HCT116 (cell line): ENCODE measurements around the gene ARID5B. TPM values are rescaled to one million over a fixed set of nuclear protein-coding genes. Genes with fewer than 3 reads are reported as not detected.

ENCODE experiments used
- ATAC-seq: fragments of 200-7000 bp; cut with Tn5 transposase; 2 replicates; pipeline ENCODE4 v1.9.1; 2020; ENCODE audit warnings: mild to moderate bottlenecking, moderate library complexity
- BruUV-seq: library from RNA; stranded (reverse); fragments of 400-500 nt; replicated peaks from 2 replicates; lab custom pipeline; 2021; lab: Mats Ljungman, UMichigan
- CTCF ChIA-PET: fragments of 300-600 bp; sonication (Branson Sonifier 250); formaldehyde crosslinking; loops from one replicate; lab custom pipeline; 2021; ENCODE audit warnings: antibody characterized with exemption; lab: Charles Lee
- POLR2A ChIA-PET: fragments of 300-600, 350-600 bp; sonication (Branson Sonifier 250); formaldehyde crosslinking; loops from one replicate; lab custom pipeline; 2021; ENCODE audit warnings: antibody characterized with exemption; lab: Charles Lee
- RAD21 ChIA-PET, 2 experiments: fragments of 300-600 bp; sonication (Branson Sonifier 250); formaldehyde crosslinking; loops; one replicate each; lab custom pipeline; 2023; ENCODE audit warnings: low total read pairs in 2 of 2; ENCODE audit not compliant: uncharacterized antibody in 2 of 2, unreplicated experiment in 2 of 2, low non-redundant PET in 1 of 2; lab: Charles Lee
- DNase-seq: peaks from one replicate; pipeline ENCODE4 v3.0.0-alpha.2; 2010; ENCODE audit warnings: low read depth, low spot score
- H2AFZ ChIP-seq: fragments of 200-600 bp; shearing (Covaris generic), sonication (generic); 2 replicates; pipeline ENCODE4 v1.6.1; 2017; ENCODE audit warnings: low read depth, mixed run types, mixed read lengths, antibody characterized with exemption, low read length; ENCODE audit not compliant: poor library complexity, severe bottlenecking
- H3K27ac ChIP-seq: 2 replicates; pipeline ENCODE4 v1.5.1; 2012; ENCODE audit warnings: low read depth, low read length
- H3K27me3 ChIP-seq: fragments of 200-600 bp; sonication (generic); 2 replicates; pipeline ENCODE4 v1.6.1; 2016; ENCODE audit warnings: mixed run types, low read length, mixed read lengths; ENCODE audit not compliant: insufficient read depth
- H3K36me3 ChIP-seq, 2 experiments: fragments of 200-500 bp in 1 of 2; fragments of 200-600 bp in 1 of 2; sonication (Bioruptor generic) in 1 of 2; sonication (generic) in 1 of 2; 2 replicates each; pipeline versions ENCODE4 v1.5.1 to v1.6.1; 2014 to 2016; ENCODE audit warnings: low read length in 2 of 2, inconsistent platforms in 1 of 2, mixed read lengths in 1 of 2, mixed run types in 1 of 2; ENCODE audit not compliant: insufficient read depth in 2 of 2, control insufficient read depth in 1 of 2
- H3K4me1 ChIP-seq, 2 experiments: fragments of 200-600 bp in 1 of 2; sonication (generic) in 1 of 2; 2 replicates each; pipeline versions ENCODE4 v1.5.1 to v1.6.1; 2012 to 2017; ENCODE audit warnings: low read length in 2 of 2, inconsistent platforms in 1 of 2, mild to moderate bottlenecking in 1 of 2, mixed read lengths in 1 of 2, mixed run types in 1 of 2, moderate library complexity in 1 of 2; ENCODE audit not compliant: insufficient read depth in 2 of 2, control insufficient read depth in 1 of 2
- H3K4me2 ChIP-seq: fragments of 200-600 bp; sonication (generic); 2 replicates; pipeline ENCODE4 v1.6.1; 2017; ENCODE audit warnings: mixed run types, low read length, mixed read lengths
- H3K4me3 ChIP-seq, 2 experiments: fragments of 200-600 bp in 1 of 2; sonication (generic) in 1 of 2; replicated peaks in 1 of 2; 2 replicates each; pipeline ENCODE4 v1.5.1; 2011 to 2016; ENCODE audit warnings: low read length in 2 of 2, control low read depth in 1 of 2, low read depth in 1 of 2, mild to moderate bottlenecking in 1 of 2, mixed read lengths in 1 of 2, mixed run types in 1 of 2
- H3K79me2 ChIP-seq: fragments of 200-600 bp; sonication (generic); 2 replicates; pipeline ENCODE4 v1.6.1; 2017; ENCODE audit warnings: mild to moderate bottlenecking, mixed run types, low read length, moderate library complexity, mixed read lengths; ENCODE audit not compliant: insufficient read depth
- H3K9ac ChIP-seq: fragments of 200-600 bp; sonication (generic); 2 replicates; pipeline ENCODE4 v1.6.1; 2016; ENCODE audit warnings: low read length, mixed read lengths
- H3K9me2 ChIP-seq: fragments of 200-600 bp; sonication (generic), shearing (Covaris generic); 2 replicates; pipeline ENCODE4 v1.6.1; 2017; ENCODE audit warnings: mixed run types, mild to moderate bottlenecking, moderate library complexity; ENCODE audit not compliant: insufficient read depth
- H3K9me3 ChIP-seq, 2 experiments: fragments of 200-500 bp in 1 of 2; fragments of 200-600 bp in 1 of 2; sonication (Bioruptor generic) in 1 of 2; sonication (generic) in 1 of 2; 2 replicates each; pipeline ENCODE4 v1.6.1; 2014 to 2017; ENCODE audit warnings: low read length in 2 of 2, mixed read lengths in 2 of 2, inconsistent platforms in 1 of 2, low read depth in 1 of 2, mild to moderate bottlenecking in 1 of 2, mixed run types in 1 of 2, moderate library complexity in 1 of 2; ENCODE audit not compliant: control insufficient read depth in 1 of 2, insufficient read depth in 1 of 2
- H4K20me1 ChIP-seq: fragments of 200-600 bp; sonication (generic), shearing (Covaris generic); 2 replicates; pipeline ENCODE4 v1.6.1; 2017; ENCODE audit warnings: mixed run types, mild to moderate bottlenecking, moderate library complexity; ENCODE audit not compliant: insufficient read depth
- ATF3 ChIP-seq: IDR thresholded peaks from 2 replicates; pipeline ENCODE4 v1.6.1; 2012
- CBX3 ChIP-seq: IDR thresholded peaks from 2 replicates; pipeline ENCODE4 v1.6.1; 2012; ENCODE audit warnings: low read depth
- CEBPB ChIP-seq: IDR thresholded peaks from 2 replicates; pipeline ENCODE4 v1.6.1; 2012; ENCODE audit warnings: low read depth
- EGR1 ChIP-seq: IDR thresholded peaks from 2 replicates; pipeline ENCODE4 v1.6.1; 2012; ENCODE audit warnings: low read depth
- ELF1 ChIP-seq: IDR thresholded peaks from 2 replicates; pipeline ENCODE4 v1.6.1; 2012; ENCODE audit warnings: low read depth, borderline replicate concordance
- FOSL1 ChIP-seq: IDR thresholded peaks from 2 replicates; pipeline ENCODE4 v1.6.1; 2012; ENCODE audit warnings: low read depth
- JUND ChIP-seq: IDR thresholded peaks from 2 replicates; pipeline ENCODE4 v1.6.1; 2012
- MAX ChIP-seq: IDR thresholded peaks from 2 replicates; pipeline ENCODE4 v1.6.1; 2012
- POLR2A ChIP-seq: IDR thresholded peaks from 2 replicates; pipeline ENCODE4 v1.7.0; 2011; ENCODE audit warnings: borderline replicate concordance; ENCODE audit not compliant: insufficient read depth, insufficient read length; ENCODE audit errors: extremely low read depth
- POLR2AphosphoS5 ChIP-seq: IDR thresholded peaks from 2 replicates; pipeline ENCODE4 v1.6.1; 2011; ENCODE audit warnings: mild to moderate bottlenecking, low read depth, low read length, moderate library complexity
- RAD21 ChIP-seq: IDR thresholded peaks from 2 replicates; pipeline ENCODE4 v1.6.1; 2012; ENCODE audit warnings: low read depth, mild to moderate bottlenecking
- REST ChIP-seq: IDR thresholded peaks from 2 replicates; pipeline ENCODE4 v1.6.1; 2012; ENCODE audit warnings: low read depth
- SIN3A ChIP-seq: IDR thresholded peaks from 2 replicates; pipeline ENCODE4 v1.6.1; 2012; ENCODE audit warnings: low read depth
- SP1 ChIP-seq: IDR thresholded peaks from 2 replicates; pipeline ENCODE4 v1.6.1; 2012; ENCODE audit warnings: low read depth
- TCF7L2 ChIP-seq: IDR thresholded peaks from 2 replicates; pipeline ENCODE4 v1.7.0; 2011; ENCODE audit warnings: borderline replicate concordance, inconsistent platforms; ENCODE audit not compliant: insufficient read depth, insufficient read length; ENCODE audit errors: extremely low read depth
- YY1 ChIP-seq: IDR thresholded peaks from 2 replicates; pipeline ENCODE4 v1.6.1; 2011; ENCODE audit warnings: low read length, low read depth, moderate library complexity, mild to moderate bottlenecking; ENCODE audit not compliant: insufficient replicate concordance; ENCODE audit errors: extremely low read depth
- ZBTB33 ChIP-seq: IDR thresholded peaks from 2 replicates; pipeline ENCODE4 v1.6.1; 2011; ENCODE audit warnings: mild to moderate bottlenecking, low read length, moderate library complexity; ENCODE audit not compliant: insufficient replicate concordance; ENCODE audit errors: extremely low read depth
- ZFX ChIP-seq: fragments of 450-650 bp; IDR thresholded peaks from 2 replicates; pipeline ENCODE4 v1.6.1; 2017
- intact Hi-C: fragments of 100-400 bp; cut with micrococcal nuclease; formaldehyde crosslinking; loops from 2 replicates; pipeline ENCODE4 v1.10.0; 2022
- total RNA-seq: library from RNA; stranded (reverse); gene quantifications from one replicate; pipeline ENCODE4 v1.2.1, GENCODE V29; 2021; ENCODE audit not compliant: unreplicated experiment
- TF ChIP-seq, protein P1 (sequence below), 3 experiments: fragments of 200-600 bp in 1 of 3; sonication (generic) in 1 of 3; IDR thresholded peaks in 2 of 3; conservative IDR thresholded peaks in 1 of 3; 2 replicates each; pipeline ENCODE4 v1.5.1; 2012 to 2017; ENCODE audit warnings: low read depth in 2 of 3, low read length in 2 of 3, antibody characterized with exemption in 1 of 3, borderline replicate concordance in 1 of 3, control low read depth in 1 of 3, mild to moderate bottlenecking in 1 of 3, mixed read lengths in 1 of 3, mixed run types in 1 of 3, moderate library complexity in 1 of 3; ENCODE audit not compliant: insufficient read depth in 1 of 3

The ARID5B gene
- total RNA-seq, 1 experiment from 2014 or later: 4.7 TPM

- Histone ChIP-seq H3K27me3 (no peaks in the 10 kb centered on the region), H3K36me3 (no peaks in the 10 kb centered on the region), H4K20me1 (no peaks in the 10 kb centered on the region), H3K9me3 (no peaks in the 10 kb centered on the region), H3K27ac (no peak overlapping the region), H3K79me2 (no peaks in the 10 kb centered on the region), H3K9me2 (no peaks in the 10 kb centered on the region), H3K4me2 (no peak overlapping the region), H3K4me1 (no peaks in the 10 kb centered on the region), H3K9ac (no peak overlapping the region), H2AFZ (no peak overlapping the region), H3K4me3 (no peak overlapping the region)
- no peak for TF ChIP-seq MAX
- no peak for TF ChIP-seq CBX3
- TF ChIP-seq SP1: no peak
- no peak for TF ChIP-seq TCF7L2
- TF ChIP-seq RAD21: no peak
- TF ChIP-seq REST: no peak
- TF ChIP-seq CEBPB: no peak
- no peak for TF ChIP-seq SIN3A
- TF ChIP-seq ZFX: no peak
- TF ChIP-seq, protein P1, sequence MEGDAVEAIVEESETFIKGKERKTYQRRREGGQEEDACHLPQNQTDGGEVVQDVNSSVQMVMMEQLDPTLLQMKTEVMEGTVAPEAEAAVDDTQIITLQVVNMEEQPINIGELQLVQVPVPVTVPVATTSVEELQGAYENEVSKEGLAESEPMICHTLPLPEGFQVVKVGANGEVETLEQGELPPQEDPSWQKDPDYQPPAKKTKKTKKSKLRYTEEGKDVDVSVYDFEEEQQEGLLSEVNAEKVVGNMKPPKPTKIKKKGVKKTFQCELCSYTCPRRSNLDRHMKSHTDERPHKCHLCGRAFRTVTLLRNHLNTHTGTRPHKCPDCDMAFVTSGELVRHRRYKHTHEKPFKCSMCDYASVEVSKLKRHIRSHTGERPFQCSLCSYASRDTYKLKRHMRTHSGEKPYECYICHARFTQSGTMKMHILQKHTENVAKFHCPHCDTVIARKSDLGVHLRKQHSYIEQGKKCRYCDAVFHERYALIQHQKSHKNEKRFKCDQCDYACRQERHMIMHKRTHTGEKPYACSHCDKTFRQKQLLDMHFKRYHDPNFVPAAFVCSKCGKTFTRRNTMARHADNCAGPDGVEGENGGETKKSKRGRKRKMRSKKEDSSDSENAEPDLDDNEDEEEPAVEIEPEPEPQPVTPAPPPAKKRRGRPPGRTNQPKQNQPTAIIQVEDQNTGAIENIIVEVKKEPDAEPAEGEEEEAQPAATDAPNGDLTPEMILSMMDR (IDR thresholded peaks at IDR 0.05 in 2 of 3, conservative IDR thresholded peaks at IDR 0.05 in 1 of 3; ENCODE audit: borderline replicate concordance in 1 of 3, insufficient read depth in 1 of 3, low read depth in 2 of 3, low read length in 2 of 3): no peak
- TF ChIP-seq ZBTB33: no peak
- TF ChIP-seq EGR1: no peak
- TF ChIP-seq POLR2A: no peak
- no peak for TF ChIP-seq ELF1
- no peak for TF ChIP-seq ATF3
- TF ChIP-seq YY1: no peak
- no peak for TF ChIP-seq FOSL1
- TF ChIP-seq POLR2AphosphoS5: no peak
- no peak for TF ChIP-seq JUND
- ChIA-PET RAD21 (no interaction called here), CTCF (interaction anchor here (1.1 kb wide), 1 partner anchor 9 kb away, joined by 3 read pairs; no protein-coding TSS in a partner anchor), POLR2A (no interaction called here)
- DNase-seq (no peak), ATAC-seq (no peak)
- no TSS peak for BruUV-seq
- intact Hi-C loops: no loop called here
Observed at GRCh38 chr10:61987537-61987936, 86.0 kb downstream of the ARID5B start.
